NCI-H226 (cell line): ENCODE data around the gene LRP2BP.
A peak's percentile ranks its signal among the peaks of the same experiment; 100 is the strongest.

ENCODE experiments used
- DNase-seq: peaks from one replicate; pipeline ENCODE4 v3.0.0-alpha.2; 2015

The LRP2BP gene

GRCh38 chr4:185395238-185395955, at the start of gene LRP2BP:
Gene LRP2BP, minus strand, starts transcription at chr4:185395924. Its CDS starts 17,738 bp downstream, at chr4:185378186.
- DNase-seq = no peak

GRCh38 chr4:185445209-185445608, 49.5 kb upstream of the LRP2BP start:
- DNase-seq = no peak

- DNase-seq = no peak
Observed at GRCh38 chr4:185441479-185441878, 45.8 kb upstream of the LRP2BP start.

DNA sequence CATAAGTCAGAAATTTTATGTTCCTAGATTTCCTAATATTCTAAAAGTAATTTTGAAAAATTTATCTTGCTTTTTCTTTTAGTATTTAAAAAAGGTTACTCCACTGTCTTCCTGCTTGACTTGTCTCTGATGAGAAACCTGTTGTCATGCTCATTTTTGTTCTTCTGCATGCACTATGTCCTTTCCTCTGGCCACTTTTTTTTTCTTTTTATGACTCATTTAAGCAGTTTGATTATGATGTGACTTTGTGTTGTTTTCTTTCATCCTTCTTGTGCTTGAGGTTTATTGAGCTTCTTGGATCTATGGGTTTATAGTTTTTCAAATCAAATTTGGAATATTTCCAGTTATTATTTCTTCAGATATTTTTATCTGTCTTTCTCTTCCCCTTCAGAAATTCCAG, 42.1 kb upstream of the LRP2BP start:
- no peak for DNase-seq

DNA sequence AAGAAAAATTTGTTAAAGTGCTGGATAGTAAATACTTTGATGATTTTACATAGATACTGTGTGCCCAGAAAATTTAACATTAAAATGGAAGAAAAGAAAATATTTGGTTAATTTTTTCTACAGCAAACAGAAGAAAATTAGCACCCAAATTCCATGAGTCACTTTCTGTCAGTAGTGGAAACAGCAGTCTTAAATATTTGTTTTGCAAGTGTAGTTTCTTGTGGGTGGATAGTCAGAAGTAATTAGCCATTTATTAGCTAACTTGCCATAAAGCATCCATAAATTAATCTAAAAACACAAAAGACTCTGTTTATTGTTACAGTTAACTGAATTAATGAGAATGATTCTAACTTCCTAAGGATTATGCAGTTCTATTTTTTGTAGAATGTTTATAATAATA, 39.7 kb upstream of the LRP2BP start:
- DNase-seq = no peak

DNA sequence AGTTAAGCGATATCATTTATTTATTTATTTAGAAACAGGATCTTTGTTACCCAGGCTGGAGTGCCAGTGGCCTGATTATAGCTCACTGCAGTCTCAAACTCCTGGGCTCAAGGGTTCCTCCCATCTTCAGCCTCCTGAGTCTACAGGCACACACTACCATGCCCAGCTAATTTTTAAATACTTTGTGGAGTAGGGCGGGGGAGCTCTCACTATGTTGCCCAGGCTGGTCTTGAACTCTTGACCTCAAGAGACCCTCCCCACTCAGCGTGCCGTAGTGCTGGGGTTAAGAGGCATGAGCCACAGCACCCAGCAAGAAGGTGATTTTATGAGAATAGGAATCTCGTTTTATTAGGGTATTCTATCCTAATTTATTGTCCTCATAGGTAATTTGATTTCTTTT, 33.9 kb upstream of the LRP2BP start:
- DNase-seq = no peak

GRCh38 chr4:185426960-185427688, 31.4 kb upstream of the LRP2BP start:
- DNase-seq = no peak

DNA sequence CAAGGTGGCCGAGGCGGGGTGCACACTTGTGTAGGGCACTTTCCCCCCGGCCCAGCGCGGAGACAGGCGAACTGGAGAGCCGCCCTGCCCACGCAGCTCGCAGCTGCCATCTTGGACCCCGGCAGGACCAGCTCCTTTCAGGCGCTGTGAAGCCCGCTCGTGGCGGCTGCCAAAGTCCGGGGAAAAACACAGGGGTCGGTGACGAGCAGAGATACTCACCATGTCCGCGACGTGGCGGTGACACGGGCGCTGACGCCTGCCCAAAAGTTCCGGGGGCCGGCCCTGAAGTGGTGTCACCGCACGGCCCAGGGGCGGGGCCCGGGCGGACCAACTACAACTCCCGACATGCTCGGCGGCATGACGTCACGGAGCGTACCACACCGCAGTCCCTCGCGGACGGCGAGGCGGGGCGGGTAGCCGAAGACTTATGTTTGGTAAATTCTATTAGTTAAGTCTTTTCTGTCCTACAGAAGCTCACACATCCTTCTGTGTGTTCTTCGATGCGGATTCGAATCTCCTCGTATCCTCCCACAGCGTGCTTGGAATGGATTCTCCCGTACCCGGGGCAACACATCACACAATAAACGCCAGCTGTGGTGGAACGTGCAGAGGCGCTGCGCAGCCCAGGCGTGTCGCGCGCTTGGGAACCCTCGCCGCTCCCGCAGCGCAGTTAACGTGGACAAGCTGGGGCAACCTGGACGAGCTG, 30.1 kb upstream of the LRP2BP start, which contains the start of gene UFSP2:
Gene UFSP2, minus strand, starts transcription at position 318 of the 706 bp plus-strand sequence. Its CDS starts 96 bp downstream, at position 222.
- DNase-seq = peak; percentile 54

GRCh38 chr4:185424905-185425646, 29.4 kb upstream of the LRP2BP start:
- DNase-seq = no peak

GRCh38 chr4:185421366-185422124, 25.8 kb upstream of the LRP2BP start:
- peak; percentile 62 for DNase-seq

DNA sequence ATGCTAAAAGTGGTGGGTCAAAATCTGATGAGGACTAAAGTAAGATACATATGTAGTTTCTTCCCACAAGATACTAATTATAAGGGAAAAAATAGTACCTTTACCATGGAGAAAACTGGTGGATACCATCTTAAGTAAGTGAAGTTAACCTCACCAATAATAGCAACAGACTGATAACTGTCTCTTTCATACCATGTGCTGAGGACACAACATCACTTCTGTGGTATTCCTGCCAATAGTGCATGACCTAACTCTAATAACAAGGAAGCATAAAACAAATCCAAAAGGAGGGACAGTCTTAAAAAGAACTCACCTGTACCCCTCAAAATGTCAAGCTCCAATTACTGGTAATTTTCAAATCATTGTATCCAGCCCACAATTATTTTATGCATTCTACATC, 21.2 kb upstream of the LRP2BP start:
- no peak for DNase-seq

DNA sequence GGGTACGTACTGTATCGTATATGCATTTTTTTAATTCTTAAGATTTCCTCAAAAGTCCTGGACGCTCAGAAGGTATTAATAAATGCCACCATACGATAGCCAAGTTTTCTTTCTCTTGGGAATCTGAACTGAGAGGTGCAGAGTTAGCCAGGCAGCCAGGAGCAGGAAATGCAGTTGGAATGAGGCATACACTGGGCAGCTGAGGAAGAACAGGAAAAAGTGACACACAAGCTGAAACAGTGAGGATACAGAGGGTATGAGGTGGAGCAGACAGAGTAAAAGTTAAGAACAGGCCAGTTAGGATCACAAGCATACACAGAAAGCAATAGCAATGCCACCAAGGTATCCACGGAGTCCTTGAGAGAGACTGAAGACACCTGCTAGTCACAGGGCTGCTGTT, 16.7 kb upstream of the LRP2BP start:
- DNase-seq = no peak

GRCh38 chr4:185411849-185412248, 16.1 kb upstream of the LRP2BP start:
- DNase-seq = no peak

GRCh38 chr4:185408432-185408831, 12.7 kb upstream of the LRP2BP start:
- DNase-seq = no peak

GRCh38 chr4:185405296-185405999, 9.7 kb upstream of the LRP2BP start:
- DNase-seq = no peak

- no peak for DNase-seq
Observed at GRCh38 chr4:185404031-185404430, 8.3 kb upstream of the LRP2BP start.

- DNase-seq = no peak
Observed at GRCh38 chr4:185399466-185399865, 3.7 kb upstream of the LRP2BP start.

DNA sequence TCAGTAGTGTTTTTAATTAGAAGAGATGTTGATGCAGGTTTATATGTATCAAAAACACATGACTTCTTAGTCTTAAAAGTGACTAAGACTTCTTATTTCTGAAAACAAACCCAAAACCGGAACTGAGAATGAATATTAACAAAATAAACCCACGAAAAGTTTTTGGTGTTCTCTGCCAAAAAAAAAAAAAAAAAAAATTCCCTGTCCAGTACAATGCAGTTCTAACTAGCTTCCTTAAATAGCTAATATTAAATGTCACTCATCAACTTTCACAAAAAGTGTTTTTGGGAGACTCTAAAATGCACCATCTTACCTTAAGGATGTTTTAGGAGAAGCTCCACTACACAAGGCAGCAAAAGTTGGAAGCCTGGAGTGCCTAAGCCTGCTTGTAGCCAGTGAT, 2.9 kb upstream of the LRP2BP start:
- no peak for DNase-seq

- no peak for DNase-seq
Observed at GRCh38 chr4:185396724-185397385, 1.1 kb upstream of the LRP2BP start, which contains the start of gene ANKRD37. Gene ANKRD37, plus strand, starts transcription at chr4:185396841. Its CDS starts 83 bp downstream, at chr4:185396924.

DNA sequence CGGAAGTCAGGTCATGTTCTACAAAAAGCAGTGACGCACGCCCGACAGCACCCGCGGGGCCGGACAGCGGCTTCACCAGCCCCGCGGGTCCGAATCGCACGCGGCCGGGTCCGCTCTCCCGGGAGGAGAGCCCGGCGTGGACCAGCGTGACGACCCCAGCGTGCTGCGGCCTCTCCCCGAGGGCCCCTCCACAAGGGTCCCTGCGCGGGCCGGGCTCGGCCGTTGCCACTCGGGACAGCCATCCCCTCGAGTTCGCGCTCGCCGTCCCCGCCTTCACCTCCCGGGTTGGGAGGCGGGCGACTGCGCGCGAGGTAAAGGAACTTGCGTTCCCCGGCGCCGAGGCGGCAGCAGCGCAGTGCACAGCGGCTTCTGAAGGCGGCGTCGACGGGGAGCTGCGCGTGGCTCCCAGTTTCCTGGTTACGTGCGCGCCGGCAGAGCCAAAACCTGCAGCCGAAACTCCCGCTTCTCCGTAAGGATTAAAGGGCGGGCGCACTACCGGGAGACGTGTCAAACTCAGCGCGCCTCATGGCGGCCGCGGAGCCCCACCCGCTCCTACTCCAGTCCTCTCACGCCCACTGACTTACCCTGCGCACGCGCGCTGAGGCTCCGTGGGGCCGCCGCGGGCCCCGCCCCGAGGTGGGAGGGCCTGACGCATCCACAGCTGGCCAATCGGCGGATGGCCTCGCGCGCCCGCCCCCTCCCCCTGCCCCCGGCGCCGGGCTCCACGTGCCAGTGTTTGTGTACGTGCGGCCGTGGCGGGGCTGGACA, 416 bp upstream of the LRP2BP start:
- DNase-seq = peak; percentile 87
